ENCODE data around the gene MYRIP.

Gene MYRIP

GRCh38 chr3:39809181-39809994 is at the start of gene MYRIP:
Gene MYRIP, plus strand, starts transcription at chr3:39809609. Its CDS starts 91,208 bp downstream, at chr3:39900817.
- Histone ChIP-seq H3K9me3 (ENCODE audit: insufficient read depth, low read length) (no peaks in the 10 kb centered on the region), H4K20me1 (ENCODE audit: insufficient read depth, low read length) (no peaks in the 10 kb centered on the region), H3K27me3 (ENCODE audit: low read depth, low read length) (peaks cover 4% of the 10 kb centered on the region; the same call in 1 of the 2 replicates), H2AFZ (ENCODE audit: low read depth, low read length) (peak within 1 kb of the TSS; percentile 88), H3K9ac (ENCODE audit: low read length) (peak within 1 kb of the TSS; percentile 57), H3K4me2 (ENCODE audit: low read length) (peak within 1 kb of the TSS; percentile 80), H3K27ac (ENCODE audit: low read length) (no peak within 1 kb of the TSS), H3K4me1 (ENCODE audit: low read length) (no peaks in the 10 kb centered on the region; the same call in 1 of the 2 replicates), H3K36me3 (replicated peaks; ENCODE audit: low read depth, low read length) (no peaks in the 10 kb centered on the region), H3K4me3 (ENCODE audit: low read length) (peak within 1 kb of the TSS; percentile 81), H3K79me2 (ENCODE audit: low read length) (no peaks in the 10 kb centered on the region)
- TF ChIP-seq CTCF (IDR thresholded peaks at IDR 0.05; ENCODE audit: low read depth, low read length) = no peak
- no peak for TF ChIP-seq EZH2phosphoT487 (IDR thresholded peaks at IDR 0.05; ENCODE audit: low read depth)

- no peak overlapping the region for H3K4me2 ChIP-seq (ENCODE audit: low read length)
- peaks cover 41% of the 10 kb centered on the region for H3K9me3 ChIP-seq (ENCODE audit: insufficient read depth, low read length)
- H3K4me3 ChIP-seq (ENCODE audit: low read length) = no peak overlapping the region
- no peak for TF ChIP-seq CTCF (IDR thresholded peaks at IDR 0.05; ENCODE audit: low read depth, low read length)
- no peak for TF ChIP-seq EZH2phosphoT487 (IDR thresholded peaks at IDR 0.05; ENCODE audit: low read depth)
- H3K27ac ChIP-seq (ENCODE audit: low read length) = no peak overlapping the region
- H3K27me3 ChIP-seq (ENCODE audit: low read depth, low read length) = no peaks in the 10 kb centered on the region
- H3K9ac ChIP-seq (ENCODE audit: low read length) = no peak overlapping the region
- no peaks in the 10 kb centered on the region for H3K79me2 ChIP-seq (ENCODE audit: low read length)
- no peak overlapping the region for H2AFZ ChIP-seq (ENCODE audit: low read depth, low read length)
- H3K36me3 ChIP-seq (replicated peaks; ENCODE audit: low read depth, low read length) = peaks cover 35% of the 10 kb centered on the region
- H3K4me1 ChIP-seq (ENCODE audit: low read length) = peaks cover 8% of the 10 kb centered on the region
- no peaks in the 10 kb centered on the region for H4K20me1 ChIP-seq (ENCODE audit: insufficient read depth, low read length)
Measured at GRCh38 chr3:39760325-39760724, 49.1 kb upstream of the MYRIP start.

GRCh38 chr3:39762537-39763070 is 46.8 kb upstream of the MYRIP start:
- H3K4me3 ChIP-seq (ENCODE audit: low read length) = no peak overlapping the region
- no peak overlapping the region for H3K27ac ChIP-seq (ENCODE audit: low read length)
- peaks cover 41% of the 10 kb centered on the region for H3K9me3 ChIP-seq (ENCODE audit: insufficient read depth, low read length)
- no peak overlapping the region for H2AFZ ChIP-seq (ENCODE audit: low read depth, low read length)
- no peaks in the 10 kb centered on the region for H3K79me2 ChIP-seq (ENCODE audit: low read length)
- no peaks in the 10 kb centered on the region for H4K20me1 ChIP-seq (ENCODE audit: insufficient read depth, low read length)
- no peak overlapping the region for H3K4me2 ChIP-seq (ENCODE audit: low read length)
- TF ChIP-seq EZH2phosphoT487 (IDR thresholded peaks at IDR 0.05; ENCODE audit: low read depth) (no peak), CTCF (IDR thresholded peaks at IDR 0.05; ENCODE audit: low read depth, low read length) (no peak)
- H3K27me3 ChIP-seq (ENCODE audit: low read depth, low read length) = no peaks in the 10 kb centered on the region
- peaks cover 37% of the 10 kb centered on the region for H3K36me3 ChIP-seq (replicated peaks; ENCODE audit: low read depth, low read length)
- H3K9ac ChIP-seq (ENCODE audit: low read length) = no peak overlapping the region
- H3K4me1 ChIP-seq (ENCODE audit: low read length) = peaks cover 17% of the 10 kb centered on the region

GRCh38 chr3:39763390-39763789 is 46.0 kb upstream of the MYRIP start:
- H3K27me3 ChIP-seq (ENCODE audit: low read depth, low read length) = no peaks in the 10 kb centered on the region
- H3K36me3 ChIP-seq (replicated peaks; ENCODE audit: low read depth, low read length) = peaks cover 44% of the 10 kb centered on the region
- H2AFZ ChIP-seq (ENCODE audit: low read depth, low read length) = no peak overlapping the region
- no peak overlapping the region for H3K4me3 ChIP-seq (ENCODE audit: low read length)
- peaks cover 49% of the 10 kb centered on the region for H3K9me3 ChIP-seq (ENCODE audit: insufficient read depth, low read length)
- H3K4me1 ChIP-seq (ENCODE audit: low read length) = peaks cover 20% of the 10 kb centered on the region
- no peaks in the 10 kb centered on the region for H4K20me1 ChIP-seq (ENCODE audit: insufficient read depth, low read length)
- no peak overlapping the region for H3K4me2 ChIP-seq (ENCODE audit: low read length)
- H3K9ac ChIP-seq (ENCODE audit: low read length) = no peak overlapping the region
- no peak overlapping the region for H3K27ac ChIP-seq (ENCODE audit: low read length)
- TF ChIP-seq EZH2phosphoT487 (IDR thresholded peaks at IDR 0.05; ENCODE audit: low read depth) = no peak
- TF ChIP-seq CTCF (IDR thresholded peaks at IDR 0.05; ENCODE audit: low read depth, low read length) = no peak
- no peaks in the 10 kb centered on the region for H3K79me2 ChIP-seq (ENCODE audit: low read length)

Data from OCI-LY3 (cell line).